Fibroblast of skin of abdomen (primary cell): ENCODE measurements around the gene HACD3. TPM values are rescaled to one million over a fixed set of nuclear protein-coding genes. Genes with fewer than 3 reads are reported as not detected.

Experiments used
- DNase-seq: peaks from one replicate; pipeline ENCODE4 v3.0.0-alpha.2; 2013
- polyA plus RNA-seq, 2 experiments: library from polyadenylated mRNA; unstranded; fragments of 120-200 nt; gene quantifications; one replicate each; pipeline ENCODE4 v1.2.1, GENCODE V29; 2013; ENCODE audit not compliant: insufficient read length in 2 of 2

The HACD3 gene, protein sequence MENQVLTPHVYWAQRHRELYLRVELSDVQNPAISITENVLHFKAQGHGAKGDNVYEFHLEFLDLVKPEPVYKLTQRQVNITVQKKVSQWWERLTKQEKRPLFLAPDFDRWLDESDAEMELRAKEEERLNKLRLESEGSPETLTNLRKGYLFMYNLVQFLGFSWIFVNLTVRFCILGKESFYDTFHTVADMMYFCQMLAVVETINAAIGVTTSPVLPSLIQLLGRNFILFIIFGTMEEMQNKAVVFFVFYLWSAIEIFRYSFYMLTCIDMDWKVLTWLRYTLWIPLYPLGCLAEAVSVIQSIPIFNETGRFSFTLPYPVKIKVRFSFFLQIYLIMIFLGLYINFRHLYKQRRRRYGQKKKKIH
- polyA plus RNA-seq (2013, experiment 1 of 2; ENCODE audit: insufficient read length), result 87.3 TPM
- 85.5 TPM for polyA plus RNA-seq (2013, experiment 2 of 2; ENCODE audit: insufficient read length)

- peak; percentile 84 for DNase-seq
These were observed at the start of gene HACD3 for GRCh38 chr15:65530318-65531111. Gene HACD3, plus strand, starts transcription at chr15:65530463. Its CDS starts 169 bp downstream, at chr15:65530632.

- no peak for DNase-seq
These were observed 45.4 kb upstream of the HACD3 start for GRCh38 chr15:65484876-65485275.

DNA sequence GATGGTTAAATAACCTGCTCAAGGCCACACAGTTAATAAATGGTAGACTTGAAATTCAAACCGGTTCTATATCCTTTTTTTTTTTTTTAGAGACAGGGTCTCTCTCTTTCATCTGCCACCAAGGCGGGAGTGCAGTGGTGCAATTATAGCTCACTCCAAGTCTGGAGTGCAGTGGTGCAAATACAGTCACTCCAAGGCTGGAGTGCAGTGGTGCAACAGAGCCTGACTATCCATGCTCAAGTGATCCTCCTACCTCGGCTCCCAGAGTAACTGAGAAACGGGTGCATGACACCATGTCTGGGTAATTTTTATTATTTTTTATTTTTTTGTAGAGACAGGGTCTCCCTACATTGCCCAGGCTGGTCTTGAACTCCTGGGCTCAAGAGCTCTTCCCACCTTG is 36.2 kb upstream of the HACD3 start:
- no peak for DNase-seq

DNA sequence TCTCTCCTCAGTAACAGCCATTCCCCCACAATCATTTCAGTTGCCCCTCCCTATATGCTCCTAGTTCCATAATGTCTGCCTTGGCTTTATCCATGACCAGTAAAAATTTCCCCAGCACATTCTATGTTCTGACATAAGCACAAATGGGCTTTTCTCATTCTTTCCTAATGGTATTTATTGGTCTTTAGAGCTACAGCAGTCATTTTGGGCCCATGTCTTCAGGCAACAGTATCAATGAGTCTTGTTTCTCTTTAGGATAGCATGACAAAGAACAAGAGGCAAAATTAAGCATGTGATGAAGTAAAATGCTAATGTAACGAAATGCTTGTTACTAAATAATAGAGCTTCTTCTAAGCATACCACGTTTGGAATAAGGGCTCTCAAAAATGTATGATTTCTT is 20.9 kb upstream of the HACD3 start:
- DNase-seq, result no peak

GRCh38 chr15:65512189-65512588 is 18.1 kb upstream of the HACD3 start:
- DNase-seq, result no peak

DNA sequence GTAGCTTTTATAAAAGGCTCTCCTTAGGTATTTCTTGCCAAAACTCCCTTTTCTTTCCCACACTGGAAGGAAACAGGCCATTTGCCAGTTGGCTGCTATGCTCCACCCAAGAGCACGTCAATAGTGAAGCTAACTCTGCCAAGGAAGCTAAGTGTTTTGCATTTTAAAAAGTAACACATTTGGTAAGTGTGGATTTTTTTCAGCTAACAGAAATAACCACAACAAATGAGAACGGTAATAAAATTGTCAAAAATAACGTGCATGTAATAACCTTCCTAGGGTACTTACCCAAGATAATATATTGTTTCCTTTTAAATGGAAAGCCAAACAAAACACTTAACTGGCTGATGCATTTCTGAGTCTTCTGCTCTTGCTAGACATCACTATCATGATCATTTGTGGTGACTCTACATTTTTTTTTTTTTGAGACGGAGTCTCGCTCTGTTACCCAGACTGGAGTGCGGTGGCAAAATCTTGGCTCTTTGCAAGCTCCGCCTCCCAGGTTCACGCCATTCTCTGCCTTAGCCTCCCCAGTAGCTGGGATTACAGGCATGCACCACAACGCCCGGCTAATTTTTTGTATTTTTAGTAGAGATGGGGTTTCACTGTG is 17.4 kb upstream of the HACD3 start:
- DNase-seq, result no peak

GRCh38 chr15:65516997-65517865 is 13.0 kb upstream of the HACD3 start, which contains the start of gene DPP8:
Gene DPP8, minus strand, starts transcription at chr15:65517689. Its CDS starts 5,136 bp downstream, at chr15:65512553.
- DNase-seq, result peak; percentile 94

- no peak for DNase-seq
These were observed 12.4 kb upstream of the HACD3 start for GRCh38 chr15:65517866-65518207.

DNA sequence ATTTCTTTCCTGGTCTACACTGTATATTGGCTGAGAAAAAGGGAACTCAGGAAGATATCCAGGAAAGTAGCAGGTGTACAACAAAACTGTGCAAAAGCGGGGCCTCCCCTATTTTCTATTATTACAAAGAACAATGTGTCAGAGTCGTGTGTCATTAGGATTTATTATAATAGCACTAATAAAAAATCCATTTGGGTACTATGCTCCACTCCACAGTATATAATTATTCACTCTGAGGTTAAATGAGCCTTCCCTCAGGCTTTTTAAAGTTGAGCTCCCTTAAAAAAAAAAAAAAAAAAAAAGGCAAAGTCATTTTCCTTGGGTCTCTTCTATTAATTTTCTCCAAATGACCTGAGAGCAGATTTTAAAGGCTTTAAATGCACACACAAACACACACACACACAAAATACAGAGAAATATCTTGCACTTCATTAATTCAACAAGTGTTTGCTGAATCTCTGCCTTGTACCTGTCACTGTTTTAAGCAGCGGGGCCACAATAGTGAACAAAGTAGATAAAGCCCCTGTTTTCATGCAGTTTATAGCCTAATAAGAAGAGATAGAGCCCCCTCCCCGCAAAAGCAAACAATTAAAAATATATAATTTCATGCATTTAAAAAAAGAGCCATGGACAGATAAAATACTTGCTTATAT is 11.5 kb upstream of the HACD3 start:
- DNase-seq, result no peak

DNA sequence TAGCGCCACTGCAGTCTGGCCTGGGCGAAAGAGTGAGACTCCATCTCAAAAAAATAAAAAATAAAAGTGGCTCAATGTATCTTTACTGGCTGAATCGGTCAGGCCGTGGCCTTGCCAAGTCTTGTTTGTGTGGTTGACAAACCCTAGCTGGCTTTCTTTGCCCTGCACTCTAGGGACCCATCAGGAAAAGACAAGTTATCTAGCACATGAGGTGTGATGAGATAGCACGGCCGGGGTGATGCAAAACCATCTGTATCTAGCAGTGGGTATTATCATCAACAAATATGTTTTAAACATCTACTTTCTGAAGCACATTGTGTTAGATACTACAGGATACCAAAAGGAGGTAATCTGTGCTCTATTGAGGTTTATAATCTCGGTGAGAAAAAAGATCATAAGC is 8.9 kb upstream of the HACD3 start:
- no peak for DNase-seq

DNA sequence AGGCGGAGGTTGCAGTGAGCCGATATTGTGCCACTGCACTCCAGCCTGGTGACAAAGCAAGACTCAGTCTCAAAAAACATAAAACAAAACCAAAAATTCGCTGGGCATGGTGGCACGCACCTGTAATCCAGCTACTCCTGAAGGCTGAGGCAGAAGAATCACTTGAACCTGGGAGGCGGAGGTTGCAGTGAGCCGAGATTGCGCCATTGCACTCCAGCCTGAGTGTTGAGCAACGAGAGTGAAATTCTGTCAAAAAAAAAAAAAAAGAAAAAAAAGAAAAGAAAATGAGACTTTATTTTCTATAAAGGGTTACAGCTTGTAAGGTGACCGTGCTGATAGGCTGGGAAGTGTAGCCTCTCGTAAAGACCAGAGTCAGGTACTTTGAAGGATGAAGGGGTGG is 6.0 kb upstream of the HACD3 start:
- no peak for DNase-seq

GRCh38 chr15:65525622-65526021 is 4.6 kb upstream of the HACD3 start:
- peak; percentile 26 for DNase-seq

DNA sequence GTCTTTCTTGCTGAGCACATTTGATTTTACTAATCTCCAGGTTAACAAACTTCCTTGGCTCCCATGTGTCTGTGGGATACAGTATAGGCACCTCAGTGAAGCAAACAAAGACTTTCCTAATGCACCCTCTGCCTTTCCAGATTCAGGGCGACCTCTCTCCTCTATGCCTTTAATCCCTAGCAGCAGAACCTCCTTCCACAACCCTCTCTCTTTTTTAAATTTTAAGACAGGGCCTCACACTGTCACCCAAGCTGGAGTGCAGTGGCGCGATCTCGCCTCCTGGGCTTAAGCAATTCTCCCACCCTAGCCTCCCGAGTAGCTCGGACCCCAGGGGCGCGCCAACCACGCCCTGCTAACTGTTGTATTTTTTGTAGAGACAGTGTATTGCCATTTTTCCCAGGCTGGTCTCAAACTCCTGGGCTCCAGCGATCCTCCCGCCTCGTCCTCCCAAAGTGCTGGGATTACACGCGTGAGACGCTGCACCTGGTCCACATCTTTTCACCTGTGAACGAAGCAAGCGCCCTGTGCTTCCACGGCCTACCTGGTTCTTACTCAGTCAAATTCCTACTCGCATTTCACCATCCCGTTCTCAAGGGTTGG is 1.7 kb upstream of the HACD3 start:
- no peak for DNase-seq

DNA sequence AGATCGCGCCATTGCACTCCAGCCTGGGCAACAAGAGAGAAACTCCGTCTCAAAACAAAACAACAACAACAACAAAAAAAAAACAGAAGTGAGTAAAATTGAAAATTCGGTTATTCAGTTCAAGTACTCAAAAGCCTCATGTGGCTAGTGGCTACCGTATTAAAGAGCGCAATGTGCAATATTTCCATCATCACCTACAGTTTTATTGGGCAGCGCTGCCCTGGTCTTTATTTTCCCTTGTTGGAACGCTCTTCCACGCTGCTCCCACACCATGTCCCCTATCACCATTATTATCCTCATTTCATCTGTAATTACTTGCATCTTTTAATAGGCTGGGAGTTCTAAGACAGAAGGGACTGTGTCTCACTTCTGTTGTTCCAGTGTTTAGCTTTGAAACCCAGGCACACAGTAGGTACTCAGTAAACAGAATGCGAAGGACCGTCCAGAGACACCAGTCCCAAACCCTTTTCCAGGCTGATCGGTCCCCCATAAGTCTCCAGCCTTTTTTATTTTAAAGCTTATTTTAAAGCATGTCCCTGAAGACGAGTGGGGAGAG is 423 bp upstream of the HACD3 start:
- DNase-seq, result no peak

- peak; percentile 24 for DNase-seq
These were observed 2.4 kb downstream of the HACD3 start for GRCh38 chr15:65532738-65533051.

DNA sequence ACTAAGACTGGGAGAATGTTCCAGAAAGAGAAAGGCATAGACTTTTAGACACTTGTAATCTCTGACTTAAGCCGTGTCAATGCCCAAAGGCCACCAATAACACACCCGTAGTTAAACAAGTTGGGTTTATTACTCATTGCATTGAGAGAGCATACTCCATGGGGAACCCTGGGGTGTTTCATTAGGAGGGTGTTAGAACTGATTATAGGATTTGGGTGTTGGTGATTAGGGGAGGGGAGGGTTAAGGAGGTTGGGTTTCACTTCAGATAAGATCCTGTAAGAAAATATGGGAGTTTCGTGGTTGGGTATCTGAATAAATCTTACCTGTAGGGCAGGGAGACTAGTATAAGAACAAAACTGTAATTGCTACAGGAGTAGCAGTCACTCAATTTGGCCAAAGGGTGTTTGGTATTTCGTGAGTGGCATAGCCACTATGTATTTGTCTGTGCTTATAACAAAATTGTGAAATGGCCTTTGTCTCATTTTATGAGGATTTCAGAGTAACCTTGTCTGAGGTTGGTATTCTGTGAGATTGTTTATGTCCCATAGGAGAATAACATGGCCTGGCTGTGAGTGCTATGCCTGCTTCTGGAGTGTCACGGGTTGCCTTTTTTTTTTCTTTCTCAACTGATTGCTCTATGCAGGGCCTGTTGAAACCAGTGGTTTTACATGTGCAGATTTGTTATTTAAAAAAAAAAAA is 2.9 kb downstream of the HACD3 start:
- DNase-seq, result no peak

DNA sequence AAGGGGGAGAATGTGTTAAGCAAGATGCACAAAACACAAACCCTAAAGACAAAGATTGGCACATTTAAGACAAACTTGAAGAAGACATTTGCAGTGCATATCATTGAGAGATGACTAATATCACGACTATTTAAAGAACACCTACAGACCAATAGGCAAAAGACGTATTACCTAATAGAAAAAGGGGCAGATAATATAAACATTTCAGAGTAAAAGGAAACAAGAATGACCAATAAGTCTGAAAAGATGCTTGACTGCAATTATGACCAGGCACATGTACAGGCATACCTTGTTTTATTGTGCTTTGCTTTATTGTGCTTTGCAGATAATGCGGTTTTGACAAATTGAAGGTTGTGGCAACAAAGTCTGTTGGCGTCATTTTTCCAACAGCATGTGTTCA is 4.9 kb downstream of the HACD3 start:
- DNase-seq, result no peak

- no peak for DNase-seq
These were observed 10.1 kb downstream of the HACD3 start for GRCh38 chr15:65540314-65540713.

GRCh38 chr15:65541231-65541820 is 11.1 kb downstream of the HACD3 start:
- no peak for DNase-seq

GRCh38 chr15:65547841-65548240 is 17.6 kb downstream of the HACD3 start:
- DNase-seq, result no peak
